ENCODE measurements around the gene FAR2.

GRCh38 chr12:29222200-29222599, 73.1 kb downstream of the FAR2 start:
- no peak for TF ChIP-seq EZH2 (IDR thresholded peaks at IDR 0.05; ENCODE audit: insufficient read depth, low read length)
- TF ChIP-seq, protein P1, sequence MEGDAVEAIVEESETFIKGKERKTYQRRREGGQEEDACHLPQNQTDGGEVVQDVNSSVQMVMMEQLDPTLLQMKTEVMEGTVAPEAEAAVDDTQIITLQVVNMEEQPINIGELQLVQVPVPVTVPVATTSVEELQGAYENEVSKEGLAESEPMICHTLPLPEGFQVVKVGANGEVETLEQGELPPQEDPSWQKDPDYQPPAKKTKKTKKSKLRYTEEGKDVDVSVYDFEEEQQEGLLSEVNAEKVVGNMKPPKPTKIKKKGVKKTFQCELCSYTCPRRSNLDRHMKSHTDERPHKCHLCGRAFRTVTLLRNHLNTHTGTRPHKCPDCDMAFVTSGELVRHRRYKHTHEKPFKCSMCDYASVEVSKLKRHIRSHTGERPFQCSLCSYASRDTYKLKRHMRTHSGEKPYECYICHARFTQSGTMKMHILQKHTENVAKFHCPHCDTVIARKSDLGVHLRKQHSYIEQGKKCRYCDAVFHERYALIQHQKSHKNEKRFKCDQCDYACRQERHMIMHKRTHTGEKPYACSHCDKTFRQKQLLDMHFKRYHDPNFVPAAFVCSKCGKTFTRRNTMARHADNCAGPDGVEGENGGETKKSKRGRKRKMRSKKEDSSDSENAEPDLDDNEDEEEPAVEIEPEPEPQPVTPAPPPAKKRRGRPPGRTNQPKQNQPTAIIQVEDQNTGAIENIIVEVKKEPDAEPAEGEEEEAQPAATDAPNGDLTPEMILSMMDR (IDR thresholded peaks at IDR 0.05; ENCODE audit: insufficient read depth, low read depth, low read length) = no peak
